HG03520 (cell line): ENCODE data around the gene PXMP4.

Experiments used
- ATAC-seq: cut with Tn5 transposase; IDR thresholded peaks from one replicate; pipeline ENCODE4 v1.9.1; 2021; ENCODE audit warnings: mild to moderate bottlenecking, moderate library complexity; ENCODE audit not compliant: unreplicated experiment

The PXMP4 gene

GRCh38 chr20:33656783-33657703 is 63.1 kb downstream of the PXMP4 start:
- no peak for ATAC-seq

- ATAC-seq, result no peak
These were observed 63.9 kb downstream of the PXMP4 start for GRCh38 chr20:33656010-33656782.

- ATAC-seq, result no peak
These were observed 64.9 kb downstream of the PXMP4 start for GRCh38 chr20:33655164-33655563.

- no peak for ATAC-seq
These were observed 65.4 kb downstream of the PXMP4 start for GRCh38 chr20:33654680-33655161.

- no peak for ATAC-seq
These were observed 66.1 kb downstream of the PXMP4 start for GRCh38 chr20:33653900-33654596.

GRCh38 chr20:33653218-33653899 is 66.8 kb downstream of the PXMP4 start:
- ATAC-seq, result no peak
